H1 (cell line): Measurements from ENCODE around the gene CAMKMT.

Experiments
- BACH1 ChIP-seq: IDR thresholded peaks from 2 replicates; pipeline ENCODE4 v1.6.1; 2012; ENCODE audit warnings: low read length, improper control_type of control experiment
- CBX5 ChIP-seq: fragments of 300-800, 300-1000 bp; sonication (generic); IDR thresholded peaks from 2 replicates; pipeline ENCODE4 v1.7.1; 2016; ENCODE audit warnings: antibody characterized with exemption, low read length, low read depth
- CEBPB ChIP-seq: IDR thresholded peaks from 2 replicates; pipeline ENCODE4 v1.6.1; 2012; ENCODE audit warnings: low read depth, low read length
- EGR1 ChIP-seq: IDR thresholded peaks from 2 replicates; pipeline ENCODE4 v1.6.1; 2011; ENCODE audit warnings: low read depth, low read length, borderline replicate concordance
- GTF2F1 ChIP-seq: IDR thresholded peaks from 2 replicates; pipeline ENCODE4 v1.6.1; 2012; ENCODE audit warnings: low read depth, low read length, improper control_type of control experiment, borderline replicate concordance
- JUN ChIP-seq: IDR thresholded peaks from 2 replicates; pipeline ENCODE4 v1.6.1; 2011; ENCODE audit warnings: low read depth, mild to moderate bottlenecking, improper control_type of control experiment, low read length
- JUND ChIP-seq: IDR thresholded peaks from 2 replicates; pipeline ENCODE4 v1.6.1; 2011; ENCODE audit warnings: mild to moderate bottlenecking, improper control_type of control experiment, low read length
- MAFK ChIP-seq: IDR thresholded peaks from 2 replicates; pipeline ENCODE4 v1.6.1; 2012; ENCODE audit warnings: low read depth, mild to moderate bottlenecking, improper control_type of control experiment, low read length
- POLR2A ChIP-seq, 2 experiments: IDR thresholded peaks; 1 replicate in 1 of 2; 2 replicates in 1 of 2; pipeline ENCODE4 v1.6.1; 2011; ENCODE audit warnings: low read depth in 2 of 2, low read length in 2 of 2, mild to moderate bottlenecking in 2 of 2; ENCODE audit errors: control extremely low read depth in 1 of 2
- POLR2AphosphoS5 ChIP-seq: IDR thresholded peaks from 2 replicates; pipeline ENCODE4 v1.6.1; 2011; ENCODE audit warnings: low read depth, low read length
- TF ChIP-seq, protein P1 (sequence below), 3 experiments: IDR thresholded peaks; 1 replicate in 2 of 3; 2 replicates in 1 of 3; pipeline versions ENCODE4 v1.5.1 to v1.6.1; 2011; ENCODE audit warnings: low read length in 3 of 3, mild to moderate bottlenecking in 3 of 3, inconsistent platforms in 2 of 3, low read depth in 1 of 3, moderate library complexity in 1 of 3; ENCODE audit not compliant: insufficient read depth in 1 of 3; ENCODE audit errors: control extremely low read depth in 1 of 3
- TF ChIP-seq, protein P2 (sequence below): IDR thresholded peaks from 2 replicates; pipeline ENCODE4 v1.6.1; 2012; ENCODE audit warnings: inconsistent platforms
- TF ChIP-seq, protein P3 (sequence below): IDR thresholded peaks from 2 replicates; pipeline ENCODE4 v1.6.1; 2012; ENCODE audit warnings: low read length, inconsistent platforms

DNA sequence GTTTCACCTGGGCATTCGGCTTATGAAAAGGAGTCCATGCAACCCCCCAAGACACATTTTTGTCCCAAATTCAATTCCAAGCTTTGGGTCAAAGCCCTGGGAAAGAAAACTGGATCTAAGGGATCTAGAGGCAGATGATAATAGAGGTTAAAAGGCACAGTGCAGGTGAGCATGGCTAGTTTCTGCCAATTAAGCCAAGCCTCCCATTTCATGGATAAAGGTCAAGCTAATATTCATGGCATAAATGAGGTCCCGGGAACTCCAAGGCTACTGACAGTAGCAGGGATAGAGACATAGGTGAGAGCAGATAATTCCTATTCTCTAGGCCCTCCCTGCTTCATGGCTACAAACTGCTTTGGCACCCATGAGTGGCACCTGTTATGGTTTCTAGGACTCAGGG, 83.1 kb downstream of the CAMKMT start:
- TF ChIP-seq CBX5 = no peak
- no peak for TF ChIP-seq BACH1
- no peak for TF ChIP-seq POLR2A (IDR thresholded peaks at IDR 0.05; ENCODE audit: control extremely low read depth in 1 of 2, low read depth in 2 of 2, low read length in 2 of 2)
- no peak for TF ChIP-seq CEBPB
- TF ChIP-seq, protein P1, sequence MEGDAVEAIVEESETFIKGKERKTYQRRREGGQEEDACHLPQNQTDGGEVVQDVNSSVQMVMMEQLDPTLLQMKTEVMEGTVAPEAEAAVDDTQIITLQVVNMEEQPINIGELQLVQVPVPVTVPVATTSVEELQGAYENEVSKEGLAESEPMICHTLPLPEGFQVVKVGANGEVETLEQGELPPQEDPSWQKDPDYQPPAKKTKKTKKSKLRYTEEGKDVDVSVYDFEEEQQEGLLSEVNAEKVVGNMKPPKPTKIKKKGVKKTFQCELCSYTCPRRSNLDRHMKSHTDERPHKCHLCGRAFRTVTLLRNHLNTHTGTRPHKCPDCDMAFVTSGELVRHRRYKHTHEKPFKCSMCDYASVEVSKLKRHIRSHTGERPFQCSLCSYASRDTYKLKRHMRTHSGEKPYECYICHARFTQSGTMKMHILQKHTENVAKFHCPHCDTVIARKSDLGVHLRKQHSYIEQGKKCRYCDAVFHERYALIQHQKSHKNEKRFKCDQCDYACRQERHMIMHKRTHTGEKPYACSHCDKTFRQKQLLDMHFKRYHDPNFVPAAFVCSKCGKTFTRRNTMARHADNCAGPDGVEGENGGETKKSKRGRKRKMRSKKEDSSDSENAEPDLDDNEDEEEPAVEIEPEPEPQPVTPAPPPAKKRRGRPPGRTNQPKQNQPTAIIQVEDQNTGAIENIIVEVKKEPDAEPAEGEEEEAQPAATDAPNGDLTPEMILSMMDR (IDR thresholded peaks at IDR 0.05; ENCODE audit: control extremely low read depth in 1 of 3, insufficient read depth in 1 of 3, low read depth in 1 of 3, low read length in 3 of 3) = no peak
- TF ChIP-seq JUN = no peak
- TF ChIP-seq POLR2AphosphoS5 = no peak
- TF ChIP-seq, protein P2, sequence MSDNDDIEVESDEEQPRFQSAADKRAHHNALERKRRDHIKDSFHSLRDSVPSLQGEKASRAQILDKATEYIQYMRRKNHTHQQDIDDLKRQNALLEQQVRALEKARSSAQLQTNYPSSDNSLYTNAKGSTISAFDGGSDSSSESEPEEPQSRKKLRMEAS = no peak
- no peak for TF ChIP-seq GTF2F1
- TF ChIP-seq, protein P3, sequence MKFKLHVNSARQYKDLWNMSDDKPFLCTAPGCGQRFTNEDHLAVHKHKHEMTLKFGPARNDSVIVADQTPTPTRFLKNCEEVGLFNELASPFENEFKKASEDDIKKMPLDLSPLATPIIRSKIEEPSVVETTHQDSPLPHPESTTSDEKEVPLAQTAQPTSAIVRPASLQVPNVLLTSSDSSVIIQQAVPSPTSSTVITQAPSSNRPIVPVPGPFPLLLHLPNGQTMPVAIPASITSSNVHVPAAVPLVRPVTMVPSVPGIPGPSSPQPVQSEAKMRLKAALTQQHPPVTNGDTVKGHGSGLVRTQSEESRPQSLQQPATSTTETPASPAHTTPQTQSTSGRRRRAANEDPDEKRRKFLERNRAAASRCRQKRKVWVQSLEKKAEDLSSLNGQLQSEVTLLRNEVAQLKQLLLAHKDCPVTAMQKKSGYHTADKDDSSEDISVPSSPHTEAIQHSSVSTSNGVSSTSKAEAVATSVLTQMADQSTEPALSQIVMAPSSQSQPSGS = no peak
- no peak for TF ChIP-seq MAFK
- no peak for TF ChIP-seq EGR1
- TF ChIP-seq JUND = no peak
